PC-9 (cell line): Measurements from ENCODE around the gene ACTA1.

Experiments
- EZH2 ChIP-seq: fragments of 200-600 bp; sonication (generic); IDR thresholded peaks from 2 replicates; pipeline ENCODE4 v1.8.0; 2017; ENCODE audit warnings: antibody characterized with exemption, low read depth
- TF ChIP-seq, protein P1 (sequence below): fragments of 200-600 bp; sonication (generic); conservative IDR thresholded peaks from 2 replicates; pipeline ENCODE4 v1.6.1; 2017; ENCODE audit warnings: mixed run types, antibody characterized with exemption, mild to moderate bottlenecking, moderate library complexity

DNA sequence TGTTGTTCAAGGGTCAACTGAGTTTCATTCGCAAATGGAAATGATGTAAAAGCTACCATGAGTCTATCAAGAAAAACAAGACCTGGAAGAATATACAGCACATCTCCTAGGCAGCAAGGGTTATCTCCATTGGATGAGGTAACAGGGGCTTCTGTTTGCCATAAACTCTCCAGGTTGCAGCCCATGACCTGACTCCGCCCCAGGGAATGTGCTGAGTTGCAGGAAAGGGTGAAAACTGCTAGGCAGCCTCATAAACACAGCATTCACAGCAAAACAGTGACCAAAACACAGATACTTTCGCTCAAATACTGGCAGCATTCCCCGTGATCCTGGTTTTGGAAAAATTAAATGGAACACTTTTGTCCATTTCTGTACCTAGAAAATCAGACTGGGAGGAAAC lies 20.2 kb upstream of the ACTA1 start:
- TF ChIP-seq, protein P1, sequence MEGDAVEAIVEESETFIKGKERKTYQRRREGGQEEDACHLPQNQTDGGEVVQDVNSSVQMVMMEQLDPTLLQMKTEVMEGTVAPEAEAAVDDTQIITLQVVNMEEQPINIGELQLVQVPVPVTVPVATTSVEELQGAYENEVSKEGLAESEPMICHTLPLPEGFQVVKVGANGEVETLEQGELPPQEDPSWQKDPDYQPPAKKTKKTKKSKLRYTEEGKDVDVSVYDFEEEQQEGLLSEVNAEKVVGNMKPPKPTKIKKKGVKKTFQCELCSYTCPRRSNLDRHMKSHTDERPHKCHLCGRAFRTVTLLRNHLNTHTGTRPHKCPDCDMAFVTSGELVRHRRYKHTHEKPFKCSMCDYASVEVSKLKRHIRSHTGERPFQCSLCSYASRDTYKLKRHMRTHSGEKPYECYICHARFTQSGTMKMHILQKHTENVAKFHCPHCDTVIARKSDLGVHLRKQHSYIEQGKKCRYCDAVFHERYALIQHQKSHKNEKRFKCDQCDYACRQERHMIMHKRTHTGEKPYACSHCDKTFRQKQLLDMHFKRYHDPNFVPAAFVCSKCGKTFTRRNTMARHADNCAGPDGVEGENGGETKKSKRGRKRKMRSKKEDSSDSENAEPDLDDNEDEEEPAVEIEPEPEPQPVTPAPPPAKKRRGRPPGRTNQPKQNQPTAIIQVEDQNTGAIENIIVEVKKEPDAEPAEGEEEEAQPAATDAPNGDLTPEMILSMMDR: no peak
- TF ChIP-seq EZH2: no peak
